Measurements from ENCODE around the gene WWOX.

Gene WWOX

DNA sequence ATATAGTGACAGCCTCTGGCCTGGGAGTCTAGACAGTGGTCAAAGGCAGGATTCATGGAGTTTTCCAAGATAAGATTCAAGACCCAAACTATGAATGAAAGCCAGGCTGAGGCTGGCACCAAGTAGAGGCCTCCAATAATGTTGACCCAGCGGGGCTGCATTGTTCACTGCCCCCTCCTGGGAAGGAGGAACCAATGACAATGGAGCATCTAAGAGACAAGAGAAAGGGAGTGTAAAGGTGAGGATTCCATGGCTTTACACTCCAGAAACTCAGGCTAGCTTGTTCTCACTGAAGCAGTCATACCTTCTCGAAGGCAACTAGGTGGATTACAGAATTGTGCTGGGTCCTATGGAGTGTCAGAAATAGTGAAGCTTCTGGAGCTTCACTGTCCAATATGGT is 380.3 kb downstream of the WWOX start:
- DNase-seq, result no peak

DNA sequence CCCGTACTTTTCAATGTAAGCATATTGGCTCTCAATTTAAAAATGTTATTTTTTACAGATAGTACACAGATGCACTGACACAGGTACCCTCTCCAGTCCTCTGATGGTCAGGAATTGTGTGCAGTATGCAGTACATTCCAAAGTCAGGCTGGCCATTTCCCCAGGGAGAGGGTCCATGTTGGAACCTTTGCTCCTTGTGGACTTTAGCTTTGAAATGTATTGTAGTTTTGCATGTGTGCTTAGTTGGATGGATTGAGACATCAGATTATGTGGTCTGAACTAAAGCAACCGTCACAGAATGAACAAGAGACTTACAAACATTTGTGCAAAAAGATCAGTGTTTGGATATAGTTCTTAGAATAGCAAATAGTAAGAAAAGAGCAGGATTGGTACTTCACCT is 381.1 kb downstream of the WWOX start:
- no peak for DNase-seq

DNA sequence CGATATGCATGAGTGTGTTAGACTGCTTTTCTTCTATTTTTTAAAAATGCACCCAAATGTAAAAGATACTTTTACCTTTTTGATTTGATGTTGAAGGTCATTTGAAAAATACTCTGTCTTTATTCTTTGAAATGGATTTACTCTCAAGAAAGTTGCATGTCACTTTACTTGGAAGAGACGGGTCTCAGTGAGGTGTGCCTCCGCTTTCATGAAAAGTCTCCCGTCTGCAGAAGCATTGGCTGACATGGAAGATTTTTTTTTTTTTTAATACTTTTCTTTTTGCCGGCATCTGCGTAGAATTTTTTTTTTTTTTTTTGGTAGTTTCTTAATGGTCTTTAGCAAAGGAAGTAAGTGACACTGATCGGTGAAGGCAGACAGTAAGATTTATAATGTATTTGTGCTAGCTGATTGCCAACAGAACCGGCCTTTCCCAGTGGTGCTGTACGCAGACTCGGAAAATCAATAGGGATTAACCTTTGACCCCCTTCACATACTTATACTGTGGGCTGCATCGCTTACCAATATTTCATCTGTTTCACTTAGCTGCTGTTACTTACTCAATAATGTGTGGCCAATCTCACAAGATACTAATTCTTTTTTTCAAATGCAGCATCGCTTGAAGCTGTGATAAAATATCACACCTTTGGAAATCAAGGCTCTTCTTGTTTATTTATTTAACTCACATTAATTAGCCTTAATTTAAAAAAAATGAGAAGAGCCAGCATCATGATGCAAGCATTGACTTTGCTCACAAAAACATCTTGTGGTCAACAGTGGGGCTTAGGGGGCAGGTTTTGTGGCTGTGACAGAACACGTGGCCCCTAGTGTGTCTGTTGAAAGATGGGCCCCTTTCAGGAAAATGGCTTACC is 383.9 kb downstream of the WWOX start:
- no peak for DNase-seq

DNA sequence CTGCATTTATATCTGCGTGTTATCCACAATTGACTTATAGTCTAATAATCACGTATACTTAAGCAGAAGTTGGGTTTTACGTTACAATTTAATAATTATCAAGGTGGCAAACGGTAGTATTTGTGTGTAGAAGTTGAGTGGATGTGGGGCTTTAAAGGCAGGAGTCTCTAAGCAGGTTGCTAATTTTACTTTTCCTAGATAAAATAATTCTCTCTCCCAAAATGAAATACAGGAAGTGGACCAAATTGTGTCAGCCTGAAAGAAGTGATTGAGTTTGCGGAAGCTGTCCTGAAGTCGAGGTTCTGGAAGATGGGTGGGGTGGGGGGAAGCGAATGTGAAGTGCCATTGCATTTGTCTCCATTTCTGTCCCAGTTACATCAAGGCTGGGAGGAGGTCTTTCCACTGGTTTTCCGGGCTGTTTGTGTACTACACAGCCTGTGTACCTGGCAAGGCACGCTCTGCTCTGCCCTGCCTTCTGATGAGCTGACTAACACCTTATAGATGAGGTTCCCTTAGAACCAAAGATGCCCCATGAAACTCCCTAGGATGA is 385.1 kb downstream of the WWOX start:
- no peak for DNase-seq

DNA sequence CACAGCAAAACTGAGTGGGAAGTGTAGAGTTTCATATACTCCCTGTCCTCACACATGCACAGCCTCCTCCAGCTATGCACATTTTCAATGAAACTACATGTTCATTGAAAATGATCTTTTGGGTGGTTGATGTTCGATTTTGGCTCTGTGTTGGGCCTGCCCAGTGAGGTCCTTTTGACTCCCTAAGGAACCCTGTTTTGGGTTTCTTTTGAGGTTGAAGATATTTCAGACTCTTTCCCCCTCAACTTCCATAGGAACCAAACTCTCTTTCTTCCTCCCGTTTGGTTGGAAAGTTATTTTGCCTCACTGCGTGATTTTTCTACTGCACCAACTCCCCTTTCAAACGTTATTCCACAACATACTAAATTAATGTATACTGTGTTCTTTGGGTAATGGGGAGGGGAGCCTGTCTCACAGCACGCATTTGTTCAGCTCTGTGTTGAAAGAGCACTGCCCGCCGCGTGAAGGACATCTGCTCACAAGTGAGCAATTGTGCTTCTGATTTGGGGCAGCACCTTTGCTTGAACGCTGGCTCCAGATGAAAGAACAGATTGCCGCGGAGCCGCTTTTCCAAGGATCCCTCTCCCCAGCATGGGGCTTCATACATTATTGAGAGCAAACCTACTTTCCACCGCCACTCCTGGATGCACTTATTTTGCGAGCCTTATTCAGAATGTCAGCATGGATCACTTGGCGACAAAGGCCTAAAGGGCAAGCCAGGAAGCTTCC is 385.9 kb downstream of the WWOX start:
- no peak for DNase-seq

DNA sequence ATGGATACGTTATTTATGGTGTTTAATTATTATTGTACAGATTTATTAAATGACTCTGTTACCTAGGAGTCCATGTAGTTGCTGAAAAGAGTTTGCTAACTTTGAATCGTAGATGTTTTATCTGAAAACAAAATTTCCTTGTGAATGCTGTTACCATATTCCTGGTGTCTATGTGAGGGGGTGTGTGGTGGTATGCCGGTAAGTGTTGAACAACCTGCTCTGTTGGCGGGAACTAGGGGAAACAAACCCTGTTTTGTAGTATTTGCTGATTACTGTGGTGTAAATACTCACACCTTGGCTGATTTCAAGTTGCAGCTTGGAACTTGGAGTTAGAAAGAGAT is 386.4 kb downstream of the WWOX start:
- DNase-seq, result no peak

DNA sequence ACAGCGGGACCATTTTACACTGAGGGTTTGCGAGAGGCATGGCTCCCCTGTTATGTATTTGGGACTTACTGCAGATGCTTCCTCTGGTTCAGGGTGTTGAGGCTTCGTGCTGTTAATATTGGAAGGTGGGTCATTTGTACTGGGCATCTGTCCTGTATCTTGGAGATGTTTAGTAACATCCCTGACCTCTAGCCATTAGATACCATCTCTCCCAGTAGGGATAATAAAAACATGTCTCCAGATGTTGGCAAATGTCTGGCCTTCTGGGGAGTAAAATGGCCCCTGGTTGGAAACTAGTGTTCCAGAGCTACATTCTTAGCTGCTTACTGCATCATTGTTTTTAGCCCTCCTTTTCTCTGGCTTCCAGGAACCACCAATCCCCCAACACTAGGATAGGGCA is 388.0 kb downstream of the WWOX start:
- DNase-seq, result no peak

DNA sequence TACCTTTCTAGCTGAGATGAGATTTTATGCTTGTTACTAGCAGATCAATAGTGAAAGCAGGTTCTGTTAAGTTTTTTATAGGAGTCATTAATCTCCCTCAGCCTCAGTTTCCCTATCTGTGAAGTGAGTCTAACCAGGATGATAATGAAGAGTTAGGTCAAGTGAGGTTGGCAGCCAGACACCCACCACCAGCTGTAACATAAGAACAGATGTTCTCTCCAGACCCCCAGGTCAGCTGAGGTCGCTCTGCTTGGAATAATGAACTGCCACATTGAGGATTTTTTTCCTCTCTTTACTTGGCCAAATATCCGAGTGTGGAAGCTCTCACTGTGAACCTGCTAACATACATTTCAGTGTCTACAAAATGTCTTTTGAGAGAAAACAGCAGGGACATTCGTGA is 389.6 kb downstream of the WWOX start:
- DNase-seq, result no peak

DNA sequence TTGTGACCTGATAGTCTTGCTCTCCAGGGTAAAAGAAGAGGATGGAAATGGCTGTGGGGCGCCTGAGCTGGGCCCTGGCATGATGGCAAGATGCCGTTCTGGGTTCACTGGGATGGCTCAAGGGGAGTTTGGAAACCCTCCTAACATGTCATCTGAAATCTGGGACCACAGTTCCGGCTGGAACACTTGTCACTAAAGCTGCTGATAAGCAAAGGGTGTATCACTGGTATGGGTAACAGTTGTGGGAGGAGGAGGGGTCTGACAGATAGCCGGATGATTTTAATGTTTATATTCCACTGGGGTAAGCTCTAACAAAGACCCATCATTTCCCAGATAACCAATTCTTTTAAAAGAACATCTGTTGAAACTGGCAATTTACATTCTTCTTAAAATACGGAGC is 390.2 kb downstream of the WWOX start:
- no peak for DNase-seq

DNA sequence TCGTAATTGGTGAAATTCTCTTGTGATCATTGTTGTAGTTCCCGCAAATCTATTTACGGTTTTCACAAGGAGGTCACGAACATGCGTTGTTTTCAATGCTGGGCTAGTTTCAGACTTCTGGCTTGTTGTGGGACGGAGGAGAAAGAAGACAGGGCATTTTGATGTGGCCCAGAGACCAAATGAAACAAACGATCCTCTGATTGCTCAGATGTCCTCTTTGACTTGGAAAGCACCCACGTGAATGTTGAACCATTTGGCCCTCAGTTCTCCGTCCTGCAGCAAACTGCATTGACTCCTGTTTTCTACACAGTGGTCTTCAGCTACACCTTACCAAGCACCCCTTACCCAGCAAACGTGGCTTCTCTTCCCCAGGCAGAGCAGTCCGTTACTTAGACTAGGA is 391.0 kb downstream of the WWOX start:
- no peak for DNase-seq

DNA sequence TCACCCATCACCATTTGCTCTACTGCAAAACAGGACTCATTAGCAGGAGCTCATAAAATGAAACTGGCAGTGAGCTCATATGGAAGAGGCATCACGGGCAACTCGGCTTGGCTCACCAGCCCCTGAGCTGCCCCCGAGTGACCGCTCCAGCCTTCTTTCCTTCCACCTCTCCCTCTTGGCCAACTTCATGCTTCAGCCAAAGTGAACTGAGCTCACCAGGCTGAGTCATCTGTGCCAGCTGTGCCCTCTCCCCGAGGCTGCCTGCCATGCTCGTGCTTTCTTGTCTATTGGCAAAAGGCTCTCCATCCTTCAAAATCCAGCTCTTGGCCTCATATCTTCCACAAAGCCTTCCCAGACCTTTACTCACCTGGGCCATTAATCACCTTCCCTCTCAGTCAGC is 391.4 kb downstream of the WWOX start:
- DNase-seq, result peak; percentile 28

DNA sequence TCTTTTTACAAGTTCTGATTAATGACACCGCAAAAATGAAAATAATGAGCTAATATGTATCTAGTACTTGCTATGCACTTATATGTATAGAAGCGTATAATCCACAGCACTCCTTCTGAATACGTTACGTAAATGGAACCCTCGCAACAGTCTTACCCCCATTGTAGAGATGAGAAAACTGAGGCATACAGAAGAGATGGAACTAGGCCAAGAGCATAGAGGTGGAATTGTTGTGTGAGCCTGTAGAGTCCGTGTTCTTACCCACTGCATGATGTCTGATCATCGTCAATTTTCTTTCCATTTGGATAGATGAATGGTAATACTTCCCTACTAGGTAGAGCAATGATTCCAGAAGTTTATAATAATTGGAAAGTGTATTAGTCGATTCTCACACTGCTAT is 394.1 kb downstream of the WWOX start:
- DNase-seq, result no peak

DNA sequence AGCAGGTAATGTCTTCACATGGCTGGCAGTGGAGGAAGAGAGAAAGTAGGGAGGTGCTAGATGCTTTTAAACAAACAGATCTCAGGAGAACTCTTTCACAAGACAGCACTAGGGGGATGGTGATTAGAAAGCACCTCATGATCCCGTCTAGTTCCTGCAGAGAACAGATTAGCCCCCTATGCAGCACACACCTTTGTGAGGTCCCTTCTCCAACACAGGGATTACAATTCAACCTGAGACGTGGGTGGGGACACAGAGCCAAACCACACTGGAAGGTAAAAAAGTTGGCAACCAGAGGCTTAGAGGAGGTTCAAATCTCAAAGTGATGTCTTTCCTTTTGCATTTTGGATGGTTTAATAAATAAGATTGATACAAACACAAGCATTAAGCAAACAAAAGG is 394.7 kb downstream of the WWOX start:
- no peak for DNase-seq

DNA sequence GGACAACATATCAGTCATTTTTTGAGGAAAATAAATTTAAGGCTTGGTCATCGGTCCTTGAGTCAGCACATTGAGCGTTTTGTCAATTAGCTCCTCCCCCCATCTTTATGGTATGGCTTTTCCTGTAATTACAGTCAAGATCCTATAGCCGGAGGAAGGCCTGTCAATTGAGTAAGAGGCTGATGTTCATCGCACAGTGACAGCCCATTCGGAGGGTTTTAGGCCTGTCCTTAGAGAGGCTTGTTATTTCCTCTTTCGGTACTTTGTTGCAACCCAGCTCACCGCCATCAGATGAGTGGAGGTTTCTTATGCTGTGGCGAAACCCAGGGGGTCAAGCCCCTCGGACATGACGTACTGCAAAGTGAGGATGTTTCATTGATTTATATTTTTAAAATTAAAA is 395.2 kb downstream of the WWOX start:
- DNase-seq, result no peak

DNA sequence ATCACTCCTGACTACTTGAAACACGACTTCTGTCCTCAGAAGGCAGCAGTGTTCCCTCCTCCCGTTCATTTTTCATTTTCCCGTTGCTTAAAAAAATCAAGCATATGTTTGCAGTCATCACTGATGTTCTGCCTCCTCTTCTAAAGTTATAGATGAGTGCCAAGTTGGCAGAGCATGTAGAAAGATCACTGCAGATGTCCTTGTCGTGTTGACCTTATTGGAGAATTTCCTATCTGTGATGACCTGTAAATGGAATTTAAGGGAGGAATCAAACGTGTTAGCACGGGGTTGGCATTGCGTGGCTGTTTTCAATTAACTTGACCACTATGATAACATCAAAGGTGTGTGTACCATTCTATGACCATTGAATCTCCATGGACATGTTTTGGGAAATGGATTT is 396.7 kb downstream of the WWOX start:
- no peak for DNase-seq

DNA sequence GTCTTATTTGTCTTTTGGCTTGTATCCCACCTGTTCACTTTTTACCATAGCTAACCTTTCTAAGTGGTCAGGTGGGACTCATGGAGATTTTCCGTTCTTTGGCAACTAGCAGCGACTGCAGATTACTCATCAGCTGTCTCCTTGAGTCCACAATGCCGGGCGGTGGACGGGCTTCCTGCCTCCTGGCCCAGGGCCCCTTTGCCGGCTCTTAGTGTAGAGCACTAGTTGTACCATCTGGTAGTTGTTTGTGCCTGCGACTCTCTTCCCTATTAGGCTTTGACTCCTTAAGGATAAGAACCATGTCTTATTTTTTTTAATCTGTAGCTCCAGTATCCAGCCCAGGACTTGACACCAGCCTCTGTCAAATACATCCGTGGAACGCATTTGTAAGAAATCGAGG is 399.9 kb downstream of the WWOX start:
- DNase-seq, result no peak

DNA sequence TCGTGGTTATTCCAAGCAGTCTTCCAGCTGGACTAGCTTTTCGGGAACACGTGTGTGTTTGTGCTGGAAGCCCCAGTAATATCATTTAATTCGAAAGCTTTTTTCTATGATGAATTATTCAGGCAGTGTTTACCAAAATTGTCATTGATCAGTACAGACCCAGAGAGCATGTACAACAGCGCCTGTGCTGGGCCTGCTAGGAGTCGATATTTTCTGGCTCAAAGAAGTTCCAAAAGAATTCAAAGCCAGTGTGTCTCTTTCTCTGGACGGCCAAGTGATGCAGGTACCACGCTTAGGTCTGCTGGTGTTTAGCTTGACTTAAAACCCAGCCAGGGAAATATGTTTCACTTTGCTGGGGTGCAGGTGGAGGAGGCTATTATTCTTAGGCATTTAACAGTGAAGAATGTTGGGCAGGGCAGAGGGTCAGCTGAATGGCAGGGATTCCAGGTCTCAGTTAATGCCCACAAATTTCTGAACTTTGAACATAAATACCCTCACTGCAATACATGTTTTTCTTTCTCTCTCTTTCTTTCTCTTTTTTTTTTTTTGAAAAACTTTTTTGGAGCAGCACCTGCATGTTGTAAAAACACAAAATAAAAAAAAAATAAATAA is 401.3 kb downstream of the WWOX start:
- DNase-seq, result no peak

DNA sequence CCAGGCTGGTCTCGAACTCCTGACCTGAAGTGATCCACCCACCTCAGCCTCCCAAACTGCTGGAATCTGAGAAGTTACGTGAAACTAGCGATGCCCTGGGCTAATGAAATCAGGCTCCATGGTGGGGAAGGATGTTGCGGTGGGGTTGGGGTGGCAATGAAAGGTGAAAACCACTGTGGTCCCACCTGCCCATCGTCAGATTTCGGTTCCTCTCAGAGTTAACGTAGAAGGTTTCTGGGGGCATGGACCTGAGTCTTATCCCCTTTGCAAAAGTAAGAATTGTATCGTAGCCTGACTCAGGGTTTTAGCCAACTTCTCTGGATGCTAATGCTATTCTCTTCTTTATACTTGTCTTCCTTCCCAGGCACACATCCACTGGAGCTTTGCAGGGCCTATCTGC is 402.3 kb downstream of the WWOX start:
- no peak for DNase-seq

DNA sequence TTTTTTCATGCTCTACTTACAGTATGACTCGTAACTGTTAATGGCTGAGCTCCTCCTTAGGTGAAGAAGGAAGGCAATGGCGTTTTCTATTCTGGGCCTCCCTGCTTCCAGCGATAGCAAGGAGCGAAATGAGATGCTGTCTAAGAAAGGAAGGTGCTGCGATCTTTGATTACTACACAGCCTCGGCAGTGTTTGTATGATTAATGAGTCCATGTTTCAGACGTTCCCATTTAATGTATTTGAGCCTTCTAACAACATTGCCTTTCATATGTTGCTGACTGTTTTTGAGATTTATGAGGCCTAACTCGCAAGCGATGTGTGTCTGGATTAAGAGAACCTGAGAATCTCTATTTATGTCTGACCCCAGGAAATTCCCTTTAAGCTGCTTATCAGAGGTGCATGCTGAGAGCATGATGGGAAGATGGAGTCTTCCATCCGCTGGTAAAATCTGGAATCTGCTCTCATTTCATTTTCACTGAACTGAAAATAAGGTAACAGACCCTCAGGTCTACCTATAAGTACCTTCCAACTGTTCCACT is 403.4 kb downstream of the WWOX start:
- no peak for DNase-seq

DNA sequence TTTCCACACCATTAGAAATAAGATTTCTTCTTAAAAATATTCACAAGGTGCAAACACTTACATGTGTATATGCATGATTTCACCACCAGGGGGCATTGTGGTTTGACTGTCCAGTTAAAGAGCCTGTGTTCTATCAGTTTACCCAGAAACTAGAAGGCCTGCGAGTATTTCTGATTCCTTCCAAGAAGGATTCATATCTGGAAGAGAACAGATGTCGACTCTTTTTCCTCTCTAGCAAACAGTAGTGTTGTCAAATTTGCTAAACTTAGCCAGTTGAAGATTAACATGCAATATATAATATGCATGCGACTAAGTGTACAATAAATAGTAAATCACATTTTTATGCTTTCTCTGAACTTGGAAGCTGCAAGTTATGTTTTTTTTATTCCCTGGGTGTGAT is 404.1 kb downstream of the WWOX start:
- peak; percentile 77 for DNase-seq

DNA sequence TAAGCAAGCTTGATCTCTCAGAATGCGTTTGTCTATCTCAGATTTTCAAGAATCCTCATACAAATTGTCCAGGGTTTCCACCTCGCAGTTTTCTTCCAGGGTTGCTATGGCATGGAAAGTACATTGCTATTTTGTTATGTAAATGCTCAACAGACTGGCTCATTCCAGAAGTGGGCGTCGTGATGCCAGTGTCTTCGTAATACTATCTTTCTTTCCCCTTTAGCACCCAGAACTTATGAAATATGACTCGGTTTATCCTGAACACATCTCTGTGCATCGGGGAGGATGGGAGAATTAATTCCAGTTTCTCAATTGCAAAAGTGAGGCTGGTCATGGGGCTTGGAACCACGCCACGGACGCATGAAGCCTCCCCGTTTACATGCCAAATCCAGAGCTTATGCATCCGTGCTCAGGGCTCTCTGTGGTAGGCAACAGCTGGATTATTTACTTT is 405.0 kb downstream of the WWOX start:
- peak; percentile 55 for DNase-seq

DNA sequence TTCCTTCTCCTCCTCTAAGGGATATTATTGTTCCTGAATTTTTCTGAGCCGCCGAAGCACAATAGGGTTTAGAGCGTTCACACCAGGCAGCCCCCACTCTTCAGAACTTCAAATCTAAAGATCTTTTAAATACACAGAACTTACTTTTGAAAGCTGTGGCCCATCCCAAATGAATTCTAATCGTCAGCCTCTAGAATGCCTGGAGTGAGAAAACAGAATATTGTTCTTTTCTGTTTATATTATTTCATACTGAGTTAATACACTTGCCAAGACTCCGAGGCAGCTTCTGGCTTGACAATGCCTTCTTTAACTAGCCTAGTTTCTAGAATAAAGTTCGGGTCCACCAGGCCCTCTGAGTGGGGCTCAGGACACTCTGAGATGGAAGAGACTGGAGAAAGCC is 405.6 kb downstream of the WWOX start:
- no peak for DNase-seq

DNA sequence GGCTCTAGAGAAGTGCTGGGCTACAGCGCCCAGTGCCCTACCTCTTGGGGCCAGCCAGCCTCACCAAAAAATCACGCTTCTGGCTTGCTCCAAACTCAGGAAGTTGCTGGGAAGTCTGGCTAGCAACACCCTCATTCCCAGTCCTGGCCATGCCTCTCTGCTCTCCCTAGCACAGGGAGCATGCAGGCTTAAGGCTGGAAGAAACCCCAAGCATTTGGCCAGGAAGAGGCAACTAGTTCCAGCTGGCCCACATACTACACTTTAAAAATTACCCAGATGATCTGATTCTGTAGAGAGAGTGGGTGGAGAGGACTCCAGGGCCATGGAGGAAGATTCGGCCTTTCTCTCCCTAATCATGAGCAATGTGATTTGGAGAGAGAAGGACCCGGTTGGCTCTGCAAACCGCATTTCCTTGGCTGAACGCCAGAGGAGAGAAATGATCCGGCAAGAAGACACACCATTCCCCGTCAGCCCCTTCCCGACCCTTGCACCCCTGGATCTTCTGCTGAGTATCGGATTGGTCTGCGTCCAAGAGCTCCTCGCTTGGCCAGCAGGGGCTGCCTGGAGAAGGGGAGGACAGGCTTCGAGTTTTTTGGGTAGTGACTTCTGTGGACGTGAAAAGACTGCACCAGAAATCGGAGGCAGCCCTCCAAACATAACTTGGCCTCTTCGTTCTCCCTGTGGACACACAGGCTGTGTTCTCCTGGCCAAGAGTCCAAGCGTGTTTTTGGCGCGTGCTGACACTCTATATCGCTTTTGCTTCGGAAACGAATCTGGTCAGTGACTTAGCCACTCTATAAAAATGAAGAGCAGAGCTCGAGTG is 406.3 kb downstream of the WWOX start:
- peak; percentile 95 for DNase-seq

Measured in femur (tissue), 1 donor.